Neural cell (in vitro differentiated cells): Measurements from ENCODE around the gene LMAN2.

Experiments
- RAD21 ChIP-seq: fragments of 450-650 bp; conservative IDR thresholded peaks from 2 replicates; pipeline ENCODE4 v1.6.1; 2014; ENCODE audit warnings: antibody characterized with exemption, mild to moderate bottlenecking, moderate library complexity
- TF ChIP-seq, protein P1 (sequence below): fragments of 450-650 bp; IDR thresholded peaks from 2 replicates; pipeline ENCODE4 v1.5.1; 2014; ENCODE audit warnings: antibody characterized with exemption, mild to moderate bottlenecking, moderate library complexity; ENCODE audit not compliant: poor library complexity, severe bottlenecking

- TF ChIP-seq, protein P1, sequence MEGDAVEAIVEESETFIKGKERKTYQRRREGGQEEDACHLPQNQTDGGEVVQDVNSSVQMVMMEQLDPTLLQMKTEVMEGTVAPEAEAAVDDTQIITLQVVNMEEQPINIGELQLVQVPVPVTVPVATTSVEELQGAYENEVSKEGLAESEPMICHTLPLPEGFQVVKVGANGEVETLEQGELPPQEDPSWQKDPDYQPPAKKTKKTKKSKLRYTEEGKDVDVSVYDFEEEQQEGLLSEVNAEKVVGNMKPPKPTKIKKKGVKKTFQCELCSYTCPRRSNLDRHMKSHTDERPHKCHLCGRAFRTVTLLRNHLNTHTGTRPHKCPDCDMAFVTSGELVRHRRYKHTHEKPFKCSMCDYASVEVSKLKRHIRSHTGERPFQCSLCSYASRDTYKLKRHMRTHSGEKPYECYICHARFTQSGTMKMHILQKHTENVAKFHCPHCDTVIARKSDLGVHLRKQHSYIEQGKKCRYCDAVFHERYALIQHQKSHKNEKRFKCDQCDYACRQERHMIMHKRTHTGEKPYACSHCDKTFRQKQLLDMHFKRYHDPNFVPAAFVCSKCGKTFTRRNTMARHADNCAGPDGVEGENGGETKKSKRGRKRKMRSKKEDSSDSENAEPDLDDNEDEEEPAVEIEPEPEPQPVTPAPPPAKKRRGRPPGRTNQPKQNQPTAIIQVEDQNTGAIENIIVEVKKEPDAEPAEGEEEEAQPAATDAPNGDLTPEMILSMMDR: peak; percentile 51
- peak; percentile 40 for TF ChIP-seq RAD21
These were observed 48.1 kb downstream of the LMAN2 start, which contains the start of the genes PRELID1 and RAB24 for GRCh38 chr5:177303121-177303924.
